ENCODE measurements around the gene ASPSCR1. TPM values are rescaled to one million over a fixed set of nuclear protein-coding genes. Genes with fewer than 3 reads are reported as not detected.
A peak's percentile ranks its signal among the peaks of the same experiment; 100 is the strongest.

Gene ASPSCR1
- total RNA-seq, 6 donors from 2014 or later: 26.0 to 96.4 (median 56.1) TPM

GRCh38 chr17:81944858-81945257, 32.6 kb upstream of the ASPSCR1 start:
- peaks cover 0 to 4% (median 0%) of the 10 kb centered on the region in 4 donors for H3K4me1 ChIP-seq
- TF ChIP-seq EP300 (IDR thresholded peaks at IDR 0.05) (no peak), CTCF (IDR thresholded peaks at IDR 0.05) (no peak), POLR2AphosphoS5 (IDR thresholded peaks at IDR 0.05) (no peak), POLR2A (IDR thresholded peaks at IDR 0.05) (no peak)
- no peaks in the 10 kb centered on the region for H3K9me3 ChIP-seq
- no peaks in the 10 kb centered on the region for H3K27me3 ChIP-seq
- no peak overlapping the region for H3K27ac ChIP-seq
- H3K36me3 ChIP-seq: no peaks in the 10 kb centered on the region
- 85 to 86% methylated on average over 8 to 9 of the region's 9 CpGs for WGBS, 2 donors
- ATAC-seq (ENCODE audit: low FRiP score in 2 of 2) (no peak), DNase-seq (no peak)
- H3K4me3 ChIP-seq: no peak overlapping the region

- Histone ChIP-seq H3K27ac (no peak within 1 kb of the TSS), H3K36me3 (no peaks in the 10 kb centered on the region), H3K27me3 (no peaks in the 10 kb centered on the region), H3K9me3 (no peaks in the 10 kb centered on the region), H3K4me3 (no peak within 1 kb of the TSS), H3K4me1 (no peaks in the 10 kb centered on the region)
- WGBS, 2 donors: 90% methylated on average over 12 to 13 of the region's 13 CpGs
- DNase-seq: peak in 1 of 2 donors; percentile 59
- no peak for ATAC-seq (ENCODE audit: low FRiP score in 2 of 2)
- TF ChIP-seq POLR2A (IDR thresholded peaks at IDR 0.05): no peak
- no peak for TF ChIP-seq POLR2AphosphoS5 (IDR thresholded peaks at IDR 0.05)
- no peak for TF ChIP-seq CTCF (IDR thresholded peaks at IDR 0.05)
- no peak for TF ChIP-seq EP300 (IDR thresholded peaks at IDR 0.05)
Observed at GRCh38 chr17:81947189-81947588, 30.2 kb upstream of the ASPSCR1 start, which contains the start of gene MYADML2. TSS of gene MYADML2 (minus strand) at chr17:81947233. CDS start at chr17:81941741, 5,492 bp downstream.

- peak in 1 of 2 donors; percentile 38 for ATAC-seq (ENCODE audit: low FRiP score in 2 of 2)
- 80 to 85% methylated on average over 12 to 15 of the region's 17 CpGs for WGBS, 2 donors
Observed at GRCh38 chr17:81948635-81949378, 28.6 kb upstream of the ASPSCR1 start.

GRCh38 chr17:81950501-81950900, 26.9 kb upstream of the ASPSCR1 start:
- Histone ChIP-seq H3K36me3 (no peaks in the 10 kb centered on the region), H3K27me3 (no peaks in the 10 kb centered on the region), H3K4me3 (no peak overlapping the region), H3K27ac (no peak overlapping the region), H3K4me1 (no peaks in the 10 kb centered on the region), H3K9me3 (no peaks in the 10 kb centered on the region)
- TF ChIP-seq CTCF (IDR thresholded peaks at IDR 0.05): no peak
- TF ChIP-seq EP300 (IDR thresholded peaks at IDR 0.05): no peak
- no peak for TF ChIP-seq POLR2A (IDR thresholded peaks at IDR 0.05)
- no peak for TF ChIP-seq POLR2AphosphoS5 (IDR thresholded peaks at IDR 0.05)
- 80 to 86% methylated on average over 15 of the region's 15 CpGs for WGBS, 2 donors
- DNase-seq: peak in 1 of 2 donors; percentile 58
- no peak for ATAC-seq (ENCODE audit: low FRiP score in 2 of 2)

More at GRCh38 chr17:81948635-81949378, 28.6 kb upstream of the ASPSCR1 start:
- Histone ChIP-seq H3K27me3 (no peaks in the 10 kb centered on the region), H3K4me1 (no peaks in the 10 kb centered on the region), H3K27ac (no peak overlapping the region), H3K36me3 (no peaks in the 10 kb centered on the region), H3K9me3 (no peaks in the 10 kb centered on the region), H3K4me3 (no peak overlapping the region)
- peak in 1 of 2 donors; percentile 52 for DNase-seq
- no peak for TF ChIP-seq EP300 (IDR thresholded peaks at IDR 0.05)
- no peak for TF ChIP-seq POLR2AphosphoS5 (IDR thresholded peaks at IDR 0.05)
- no peak for TF ChIP-seq POLR2A (IDR thresholded peaks at IDR 0.05)
- TF ChIP-seq CTCF (IDR thresholded peaks at IDR 0.05): no peak

Measured in upper lobe of left lung (tissue), 6 donors.